B cell (primary cell): Measurements from ENCODE around the gene ADK. TPM values are rescaled to one million over a fixed set of nuclear protein-coding genes. Genes with fewer than 3 reads are reported as not detected.

Source experiments
- ATAC-seq: fragments of 200-7000 bp; cut with Tn5 transposase; one replicate; pipeline ENCODE4 v1.10.0; 2021; ENCODE audit warnings: low read depth, mild to moderate bottlenecking, moderate number of reproducible peaks, moderate library complexity
- CTCF ChIA-PET: fragments of 350-600 bp; sonication (Branson Sonifier 250); formaldehyde crosslinking; loops from one replicate; lab custom pipeline; 2021; ENCODE audit warnings: antibody characterized with exemption, inconsistent platforms; lab: Charles Lee
- POLR2A ChIA-PET: fragments of 350-600 bp; sonication (Branson Sonifier 250); formaldehyde crosslinking; loops from one replicate; lab custom pipeline; 2021; ENCODE audit warnings: antibody characterized with exemption; lab: Charles Lee
- DNase-seq: peaks from one replicate; pipeline ENCODE4 v3.0.0; 2013
- H2AFZ ChIP-seq: 2 replicates; pipeline ENCODE4 v1.6.1; 2012; ENCODE audit warnings: mild to moderate bottlenecking, low read depth, low read length; ENCODE audit not compliant: insufficient read depth, poor library complexity, severe bottlenecking
- H3K27ac ChIP-seq, 2 donors: 1 replicate in 1 of 2; 2 replicates in 1 of 2; pipeline ENCODE4 v1.5.1; 2012 to 2013; ENCODE audit warnings: low read length in 2 of 2, mild to moderate bottlenecking in 2 of 2, moderate library complexity in 1 of 2
- H3K27me3 ChIP-seq, 4 experiments: fragments of 200-600 bp in 1 of 4; sonication (generic) in 1 of 4; replicated peaks in 1 of 4; 1 replicate in 2 of 4; 2 replicates in 2 of 4; pipeline versions ENCODE4 v1.6.1 to v1.7.0; 2013 to 2016; ENCODE audit warnings: low read length in 3 of 4, mild to moderate bottlenecking in 2 of 4, mixed read lengths in 1 of 4, moderate library complexity in 1 of 4; ENCODE audit not compliant: insufficient read depth in 4 of 4, control insufficient read depth in 3 of 4; ENCODE audit errors: control extremely low read depth in 1 of 4
- H3K36me3 ChIP-seq, 2 experiments: replicated peaks in 1 of 2; 1 replicate in 1 of 2; 2 replicates in 1 of 2; pipeline versions ENCODE4 v1.6.1 to v1.7.1; 2013; ENCODE audit warnings: low read length in 1 of 2; ENCODE audit not compliant: insufficient read depth in 2 of 2, control insufficient read depth in 1 of 2; ENCODE audit errors: control extremely low read depth in 1 of 2, extremely low read depth in 1 of 2
- H3K4me1 ChIP-seq, 2 donors: fragments of 200-600 bp in 1 of 2; sonication (generic) in 1 of 2; 1 replicate in 1 of 2; 2 replicates in 1 of 2; pipeline versions ENCODE4 v1.5.1 to v1.6.1; 2013 to 2017; ENCODE audit warnings: low read length in 2 of 2; ENCODE audit not compliant: control insufficient read depth in 2 of 2, insufficient read depth in 2 of 2
- H3K4me2 ChIP-seq: replicated peaks from 2 replicates; pipeline ENCODE3; 2012; ENCODE audit warnings: mild to moderate bottlenecking, low read depth, low read length; ENCODE audit not compliant: poor library complexity, severe bottlenecking
- H3K4me3 ChIP-seq, 5 experiments: fragments of 200-600 bp in 1 of 5; sonication (generic) in 1 of 5; 1 replicate in 3 of 5; 2 replicates in 2 of 5; pipeline versions ENCODE4 v1.5.1 to v1.7.0; 2011 to 2016; ENCODE audit warnings: low read length in 4 of 5, mild to moderate bottlenecking in 4 of 5, low read depth in 2 of 5, control low read depth in 1 of 5, moderate library complexity in 1 of 5; ENCODE audit not compliant: insufficient read depth in 1 of 5; ENCODE audit errors: control extremely low read depth in 1 of 5, extremely low read depth in 1 of 5
- H3K79me2 ChIP-seq: fragments of 200-600 bp; sonication (generic); one replicate; pipeline ENCODE4 v1.6.0; 2016; ENCODE audit warnings: low read length; ENCODE audit not compliant: control insufficient read depth, insufficient read depth
- H3K9ac ChIP-seq: fragments of 200-600 bp; sonication (generic); 2 replicates; pipeline ENCODE4 v1.6.1; 2017; ENCODE audit warnings: mild to moderate bottlenecking, low read length, moderate library complexity
- H3K9me3 ChIP-seq, 3 donors: one replicate each; pipeline versions ENCODE4 v1.6.1 to v1.7.1; 2013; ENCODE audit warnings: low read length in 2 of 3; ENCODE audit not compliant: control insufficient read depth in 2 of 3, insufficient read depth in 1 of 3; ENCODE audit errors: control extremely low read depth in 1 of 3
- H4K20me1 ChIP-seq: 2 replicates; pipeline ENCODE4 v1.6.0; 2012; ENCODE audit warnings: mild to moderate bottlenecking, low read length; ENCODE audit not compliant: insufficient read depth, control insufficient read depth, poor library complexity, severe bottlenecking
- H3K27ac Mint-ChIP-seq: one replicate; pipeline ENCODE4 v1.8.0; 2021; ENCODE audit warnings: mixed read lengths
- H3K27me3 Mint-ChIP-seq: one replicate; pipeline ENCODE4 v1.8.0; 2021; ENCODE audit warnings: mixed read lengths
- H3K4me1 Mint-ChIP-seq: one replicate; pipeline ENCODE4 v1.8.0; 2021; ENCODE audit warnings: mixed read lengths
- H3K4me3 Mint-ChIP-seq: one replicate; pipeline ENCODE4 v1.8.0; 2021; ENCODE audit warnings: mixed read lengths
- H3K9me3 Mint-ChIP-seq: one replicate; pipeline ENCODE4 v1.8.0; 2022; ENCODE audit warnings: mixed read lengths; ENCODE audit not compliant: insufficient read depth
- CTCF ChIP-seq: fragments of 200-600 bp; IDR thresholded peaks from one replicate; pipeline ENCODE4 v1.8.0; 2022; ENCODE audit warnings: antibody characterized with exemption, mild to moderate bottlenecking
- EZH2 ChIP-seq: IDR thresholded peaks from 2 replicates; pipeline ENCODE4 v1.6.1; 2012; ENCODE audit warnings: borderline replicate concordance, low read depth, mild to moderate bottlenecking, moderate library complexity, low read length; ENCODE audit not compliant: insufficient read depth, poor library complexity, severe bottlenecking
- WGBS: methylation state at CpG from one replicate; pipeline ENCODE4 v1.1.5; 2013; ENCODE audit warnings: missing lambda C conversion rate; ENCODE audit not compliant: insufficient coverage; 5-methylcytosine and 5-hydroxymethylcytosine counted together
- intact Hi-C: fragments of 100-400 bp; cut with micrococcal nuclease; formaldehyde crosslinking; loops from one replicate; pipeline ENCODE4 v1.10.0; 2022
- polyA plus RNA-seq: library from polyadenylated mRNA; depleted of rRNA; stranded (reverse); fragments of >200 nt; gene quantifications from 2 replicates; pipeline ENCODE4 v1.2.3, GENCODE V29; 2012
- total RNA-seq, 2 donors: library from RNA; stranded (reverse); fragments of 120-200 nt in 1 of 2; gene quantifications; 1 replicate in 1 of 2; 2 replicates in 1 of 2; pipeline versions ENCODE4 v1.2.3 to v1.2.4, GENCODE V29; 2013 to 2022

ADK gene
- total and polyA plus RNA-seq, 2 donors (not counting 1 experiment from before 2014, with no cell fraction given): 37.2 to 52.6 TPM

- no peaks in the 10 kb centered on the region for H3K9me3 ChIP-seq
- peaks cover 39 to 56% of the 10 kb centered on the region in 2 donors for H3K4me1 ChIP-seq
- DNase-seq (peak; percentile 98), ATAC-seq (peak; percentile 90)
- ChIA-PET CTCF (interaction anchor here (0.8 to 2.2 kb wide), 8 partner anchors 10 to 58 kb away, joined by 3 to 11 read pairs (median 4); partner anchors contain the start of genes ADK and AP3M1), POLR2A (interaction anchor here (0.6 to 3.5 kb wide), 9 partner anchors 10 to 311 kb away, joined by 3 to 31 read pairs (median 4); partner anchors contain the start of genes ADK and AP3M1)
- Mint-ChIP-seq H3K4me1 (peaks cover 55% of the 10 kb centered on the region), H3K4me3 (peak overlapping the region; percentile 97), H3K27ac (peak overlapping the region; percentile 98), H3K27me3 (no peaks in the 10 kb centered on the region), H3K9me3 (no peaks in the 10 kb centered on the region)
- H3K36me3 ChIP-seq: peaks cover 0 to 2% of the 10 kb centered on the region in 2 experiments
- peak overlapping the region; percentile 85 to 96 (median 95) for H3K4me3 ChIP-seq
- WGBS: 0% methylated on average over 72 of the region's 72 CpGs
- H3K4me2 ChIP-seq: peak overlapping the region; percentile 86
- peak overlapping the region; percentile 92 to 95 for H3K27ac ChIP-seq
- peaks cover 93% of the 10 kb centered on the region for H3K79me2 ChIP-seq
- H3K27me3 ChIP-seq: no peaks in the 10 kb centered on the region
- H4K20me1 ChIP-seq: peaks cover 2% of the 10 kb centered on the region
- H2AFZ ChIP-seq: peak overlapping the region; percentile 97
- intact Hi-C loops: loop anchor here (1.0 to 5.0 kb wide), 8 partner anchors 9 to 1034 kb away; partner anchors contain the start of genes ADK, KAT6B, SAMD8 and VDAC2
- no peak for TF ChIP-seq EZH2
- no peak for TF ChIP-seq CTCF
- H3K9ac ChIP-seq: peak overlapping the region; percentile 89
Observed at GRCh38 chr10:74176380-74177139, 25.5 kb downstream of the ADK start.
